ENCODE data around the gene ZNF512. TPM values are rescaled to one million over a fixed set of nuclear protein-coding genes. Genes with fewer than 3 reads are reported as not detected.

The ZNF512 gene
- total and polyA plus RNA-seq, 2 of the 13 experiments (the other 11 are each of a cell fraction or from before 2014, with no cell fraction given): 29.8 to 31.0 TPM

- TF ChIP-seq ZNF101 (CRISPR knock-in tag; IDR thresholded peaks at IDR 0.05; ENCODE audit: borderline replicate concordance, low read depth): no peak; the same call in 1 of the 2 replicates
- peak; percentile 62; the same call in 1 of the 2 replicates for TF ChIP-seq FOXJ3 (CRISPR knock-in tag; IDR thresholded peaks at IDR 0.05; ENCODE audit: borderline replicate concordance)
- TF ChIP-seq ZNF724P (CRISPR knock-in tag; IDR thresholded peaks at IDR 0.05; ENCODE audit: borderline replicate concordance): peak; percentile 42; the same call in 1 of the 2 replicates
- TF ChIP-seq SIN3B (IDR thresholded peaks at IDR 0.05; ENCODE audit: low read length): no peak
- TF ChIP-seq THYN1 (CRISPR knock-in tag; IDR thresholded peaks at IDR 0.05; ENCODE audit: borderline replicate concordance, low read depth): 0 out of 2 replicates have a peak, but pooled peaks have one; percentile 61
- TF ChIP-seq DDIT3 (CRISPR knock-in tag; IDR thresholded peaks at IDR 0.05): no peak
- no peak for TF ChIP-seq ZBTB1 (CRISPR knock-in tag; IDR thresholded peaks at IDR 0.05; ENCODE audit: borderline replicate concordance)
- no peak; the same call in 1 of the 2 replicates for TF ChIP-seq ZNF281 (CRISPR knock-in tag; IDR thresholded peaks at IDR 0.05; ENCODE audit: borderline replicate concordance)
- no peak; the same call in 1 of the 2 replicates for TF ChIP-seq PRDM10 (CRISPR knock-in tag; IDR thresholded peaks at IDR 0.05; ENCODE audit: low read depth)
- no peak for TF ChIP-seq ZNF562 (CRISPR knock-in tag; IDR thresholded peaks at IDR 0.05; ENCODE audit: borderline replicate concordance)
- 0 out of 2 replicates have a peak, but pooled peaks have one; percentile 12 for TF ChIP-seq ZFP82 (CRISPR knock-in tag; IDR thresholded peaks at IDR 0.05; ENCODE audit: borderline replicate concordance)
- peak; percentile 95 for TF ChIP-seq USF2 (IDR thresholded peaks at IDR 0.05; ENCODE audit: low read depth, low read length)
- peak; percentile 98; the same call in 1 of the 2 replicates for TF ChIP-seq USF2 (CRISPR knock-in tag; IDR thresholded peaks at IDR 0.05; ENCODE audit: borderline replicate concordance)
- TF ChIP-seq HMGXB4 (CRISPR knock-in tag; IDR thresholded peaks at IDR 0.05; ENCODE audit: borderline replicate concordance in 1 of 2, low read depth in 1 of 2): peak; percentile 30 to 84; a peak in 3 of 4 replicates
Observed at GRCh38 chr2:27582695-27583389, at the start of gene ZNF512 (continued).
